Thymus (tissue), 11 donors: Measurements from ENCODE around the gene CNTFR. TPM values are rescaled to one million over a fixed set of nuclear protein-coding genes. Genes with fewer than 3 reads are reported as not detected.

Source experiments
- DNase-seq, 9 donors: peaks; one replicate each; pipeline ENCODE4 v3.0.0-alpha.2; 2013; ENCODE audit warnings: low spot score in 9 of 9, low read depth in 6 of 9, missing footprints in 1 of 9
- H3K27ac ChIP-seq, 2 donors: one replicate each; pipeline ENCODE4 v1.5.1; 2013; ENCODE audit warnings: control low read depth in 1 of 2, low read depth in 1 of 2, low read length in 1 of 2, mild to moderate bottlenecking in 1 of 2, moderate library complexity in 1 of 2
- H3K27me3 ChIP-seq, 2 donors: one replicate each; pipeline ENCODE4 v1.5.1; 2013; ENCODE audit warnings: low read length in 1 of 2; ENCODE audit not compliant: control insufficient read depth in 2 of 2, insufficient read depth in 1 of 2
- H3K36me3 ChIP-seq, 2 donors: one replicate each; pipeline ENCODE4 v1.5.1; 2013; ENCODE audit warnings: low read length in 1 of 2, mild to moderate bottlenecking in 1 of 2, moderate library complexity in 1 of 2; ENCODE audit not compliant: control insufficient read depth in 2 of 2, insufficient read depth in 2 of 2
- H3K4me1 ChIP-seq, 2 donors: one replicate each; pipeline ENCODE4 v1.5.1; 2013; ENCODE audit warnings: low read length in 2 of 2; ENCODE audit not compliant: control insufficient read depth in 2 of 2, insufficient read depth in 2 of 2
- H3K4me3 ChIP-seq, 2 donors: one replicate each; pipeline ENCODE4 v1.5.1; 2013; ENCODE audit warnings: low read length in 2 of 2, control low read depth in 1 of 2, mild to moderate bottlenecking in 1 of 2
- H3K9me3 ChIP-seq, 2 donors: one replicate each; pipeline ENCODE4 v1.5.1; 2013; ENCODE audit warnings: low read length in 1 of 2, mild to moderate bottlenecking in 1 of 2; ENCODE audit not compliant: control insufficient read depth in 2 of 2, insufficient read depth in 1 of 2
- WGBS: extraction: QIAGEN DNeasy Blood & Tissue Kit; methylation state at CpG from one replicate; pipeline ENCODE4 v1.1.7; 2013; 5-methylcytosine and 5-hydroxymethylcytosine counted together
- polyA plus RNA-seq: library from polyadenylated mRNA; stranded (reverse); fragments of 200-250 nt; gene quantifications from one replicate; pipeline ENCODE4 v1.2.3, GENCODE V29; 2013
- total RNA-seq: library from RNA; stranded (reverse); fragments of 120-200 nt; gene quantifications from one replicate; pipeline ENCODE4 v1.2.4, GENCODE V29; 2013
- donor health status: healthy.

The CNTFR gene
- total and polyA plus RNA-seq, 2 donors = 2.2 to 3.9 TPM

GRCh38 chr9:34512131-34513078, 77.1 kb downstream of the CNTFR start:
- H3K9me3 ChIP-seq = no peaks in the 10 kb centered on the region
- DNase-seq = no peak
- H3K36me3 ChIP-seq = no peaks in the 10 kb centered on the region

GRCh38 chr9:34510497-34511468, 78.7 kb downstream of the CNTFR start:
- no peaks in the 10 kb centered on the region for H3K9me3 ChIP-seq
- H3K27me3 ChIP-seq = peaks cover 0 to 7% of the 10 kb centered on the region in 2 donors
- H3K4me3 ChIP-seq = no peak overlapping the region
- DNase-seq = no peak
- H3K27ac ChIP-seq = no peak overlapping the region
- H3K36me3 ChIP-seq = no peaks in the 10 kb centered on the region
- H3K4me1 ChIP-seq = no peaks in the 10 kb centered on the region
- WGBS = 88% methylated on average over 13 of the region's 13 CpGs

More at GRCh38 chr9:34512131-34513078, 77.1 kb downstream of the CNTFR start:
- WGBS = 88% methylated on average over 9 of the region's 9 CpGs
- Histone ChIP-seq H3K4me1 (no peaks in the 10 kb centered on the region), H3K27ac (no peak overlapping the region), H3K4me3 (no peak overlapping the region), H3K27me3 (peaks cover 0 to 14% of the 10 kb centered on the region in 2 donors)

GRCh38 chr9:34508951-34509350, 80.6 kb downstream of the CNTFR start:
- Histone ChIP-seq H3K27ac (no peak overlapping the region), H3K36me3 (no peaks in the 10 kb centered on the region), H3K4me3 (no peak overlapping the region), H3K27me3 (peaks cover 0 to 9% of the 10 kb centered on the region in 2 donors), H3K4me1 (no peaks in the 10 kb centered on the region), H3K9me3 (no peaks in the 10 kb centered on the region)
- DNase-seq = no peak
- WGBS = 76% methylated on average over 3 of the region's 3 CpGs

- Histone ChIP-seq H3K4me3 (no peak overlapping the region), H3K4me1 (no peaks in the 10 kb centered on the region), H3K9me3 (no peaks in the 10 kb centered on the region), H3K27ac (no peak overlapping the region), H3K27me3 (peaks cover 0 to 10% of the 10 kb centered on the region in 2 donors), H3K36me3 (no peaks in the 10 kb centered on the region)
- WGBS = 97% methylated on average over 3 of the region's 3 CpGs
- no peak for DNase-seq
Measured at GRCh38 chr9:34508463-34508862, 81.1 kb downstream of the CNTFR start.

GRCh38 chr9:34507966-34508365, 81.6 kb downstream of the CNTFR start:
- Histone ChIP-seq H3K27ac (no peak overlapping the region), H3K9me3 (no peaks in the 10 kb centered on the region), H3K4me3 (no peak overlapping the region), H3K36me3 (no peaks in the 10 kb centered on the region), H3K4me1 (no peaks in the 10 kb centered on the region), H3K27me3 (peaks cover 0 to 12% of the 10 kb centered on the region in 2 donors)
- DNase-seq = no peak

- DNase-seq = no peak
- H3K4me1 ChIP-seq = no peaks in the 10 kb centered on the region
- no peak overlapping the region for H3K4me3 ChIP-seq
- no peak overlapping the region for H3K27ac ChIP-seq
- WGBS = 92% methylated on average over 5 of the region's 5 CpGs
- no peaks in the 10 kb centered on the region for H3K9me3 ChIP-seq
- no peaks in the 10 kb centered on the region for H3K36me3 ChIP-seq
- peaks cover 0 to 12% of the 10 kb centered on the region in 2 donors for H3K27me3 ChIP-seq
Measured at GRCh38 chr9:34507556-34507955, 82.0 kb downstream of the CNTFR start.

GRCh38 chr9:34506623-34507022, 82.9 kb downstream of the CNTFR start:
- Histone ChIP-seq H3K9me3 (no peaks in the 10 kb centered on the region), H3K36me3 (no peaks in the 10 kb centered on the region), H3K27ac (no peak overlapping the region), H3K4me3 (no peak overlapping the region), H3K4me1 (no peaks in the 10 kb centered on the region), H3K27me3 (peaks cover 0 to 14% of the 10 kb centered on the region in 2 donors)
- WGBS = 95% methylated on average over 7 of the region's 7 CpGs
- no peak for DNase-seq

GRCh38 chr9:34505370-34506120, 84.0 kb downstream of the CNTFR start:
- H3K36me3 ChIP-seq = no peaks in the 10 kb centered on the region
- no peak overlapping the region for H3K27ac ChIP-seq
- H3K4me1 ChIP-seq = no peaks in the 10 kb centered on the region
- peaks cover 0 to 14% of the 10 kb centered on the region in 2 donors for H3K27me3 ChIP-seq
- no peak for DNase-seq
- 96% methylated on average over 5 of the region's 5 CpGs for WGBS
- H3K4me3 ChIP-seq = no peak overlapping the region
- no peaks in the 10 kb centered on the region for H3K9me3 ChIP-seq
